HG02759 (cell line): ENCODE measurements around the gene TAP1.

Experiments used
- ATAC-seq: cut with Tn5 transposase; IDR thresholded peaks from one replicate; pipeline ENCODE4 v1.9.1; 2021; ENCODE audit warnings: mild to moderate bottlenecking, moderate library complexity; ENCODE audit not compliant: unreplicated experiment

TAP1 gene

GRCh38 chr6:32840604-32841246 lies 12.8 kb downstream of the TAP1 start:
- no peak for ATAC-seq

GRCh38 chr6:32839356-32839755 lies 14.1 kb downstream of the TAP1 start:
- no peak for ATAC-seq

- ATAC-seq: peak; percentile 81
Observed at GRCh38 chr6:32838114-32838958, 15.2 kb downstream of the TAP1 start, which contains the start of gene TAP2. TAP2 (minus strand) TSS chr6:32838739; CDS start chr6:32838233, 506 bp downstream.

GRCh38 chr6:32837651-32838113 lies 15.8 kb downstream of the TAP1 start:
- no peak for ATAC-seq

- no peak for ATAC-seq
Observed at GRCh38 chr6:32836873-32837272, 16.6 kb downstream of the TAP1 start.

GRCh38 chr6:32835167-32835893 lies 18.2 kb downstream of the TAP1 start:
- no peak for ATAC-seq

- no peak for ATAC-seq
Observed at GRCh38 chr6:32833664-32834063, 19.8 kb downstream of the TAP1 start.

- ATAC-seq: no peak
Observed at GRCh38 chr6:32832535-32832934, 21.0 kb downstream of the TAP1 start.

GRCh38 chr6:32830936-32831335 lies 22.6 kb downstream of the TAP1 start:
- ATAC-seq: no peak

GRCh38 chr6:32830017-32830416 lies 23.5 kb downstream of the TAP1 start:
- ATAC-seq: no peak

GRCh38 chr6:32829495-32829894 lies 24.0 kb downstream of the TAP1 start:
- ATAC-seq: no peak

- no peak for ATAC-seq
Observed at GRCh38 chr6:32827025-32827424, 26.5 kb downstream of the TAP1 start.

GRCh38 chr6:32825966-32826365 lies 27.5 kb downstream of the TAP1 start:
- ATAC-seq: no peak

- ATAC-seq: no peak
Observed at GRCh38 chr6:32819729-32820128, 33.8 kb downstream of the TAP1 start.

GRCh38 chr6:32818867-32819266 lies 34.6 kb downstream of the TAP1 start:
- no peak for ATAC-seq

GRCh38 chr6:32816746-32817204 lies 36.7 kb downstream of the TAP1 start, which contains the start of gene HLA-DOB:
HLA-DOB (minus strand) TSS chr6:32817002; CDS start chr6:32816951, 51 bp downstream.
- peak; percentile 37 for ATAC-seq

- ATAC-seq: peak; percentile 53
Observed at GRCh38 chr6:32815996-32816395, 37.5 kb downstream of the TAP1 start.

GRCh38 chr6:32815115-32815514 lies 38.4 kb downstream of the TAP1 start:
- ATAC-seq: no peak

- ATAC-seq: no peak
Observed at GRCh38 chr6:32814145-32814544, 39.4 kb downstream of the TAP1 start.

- no peak for ATAC-seq
Observed at GRCh38 chr6:32809171-32809570, 44.3 kb downstream of the TAP1 start.

GRCh38 chr6:32807020-32807580 lies 46.4 kb downstream of the TAP1 start:
- ATAC-seq: no peak
